OCI-LY1 (cell line): Measurements from ENCODE around the gene COPA.

Source experiments
- EZH2 ChIP-seq: fragments of 200-600 bp; sonication (generic), shearing (Covaris generic); IDR thresholded peaks from 2 replicates; pipeline ENCODE4 v1.8.0; 2017; ENCODE audit warnings: borderline replicate concordance, mixed run types, mild to moderate bottlenecking, antibody characterized with exemption, low read length, moderate library complexity, mixed read lengths
- TF ChIP-seq, protein P1 (sequence below): fragments of 200-600 bp; sonication (generic), shearing (Covaris generic); IDR thresholded peaks from 2 replicates; pipeline ENCODE4 v1.5.1; 2017; ENCODE audit warnings: mild to moderate bottlenecking, antibody characterized with exemption, low read length, moderate library complexity, mixed read lengths

DNA sequence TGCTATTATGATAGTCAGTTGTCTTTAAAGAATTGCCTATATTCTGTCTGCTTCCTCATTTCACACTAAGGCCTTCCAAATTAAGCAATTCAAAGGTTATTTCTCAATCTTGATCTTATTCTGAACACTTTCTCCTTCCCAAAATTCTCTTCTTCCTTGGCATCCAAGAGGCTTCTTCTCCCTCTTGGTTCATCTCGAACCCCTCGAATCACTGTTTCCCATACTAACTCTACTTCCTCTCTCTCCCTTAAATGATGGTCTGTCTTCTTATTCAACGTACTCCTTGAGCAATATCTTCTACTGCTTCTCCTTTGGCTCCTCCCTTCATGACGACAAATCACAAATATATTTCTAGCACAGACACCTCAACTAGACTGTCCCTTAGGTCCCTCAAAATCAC, 4.5 kb downstream of the COPA start:
- TF ChIP-seq, protein P1, sequence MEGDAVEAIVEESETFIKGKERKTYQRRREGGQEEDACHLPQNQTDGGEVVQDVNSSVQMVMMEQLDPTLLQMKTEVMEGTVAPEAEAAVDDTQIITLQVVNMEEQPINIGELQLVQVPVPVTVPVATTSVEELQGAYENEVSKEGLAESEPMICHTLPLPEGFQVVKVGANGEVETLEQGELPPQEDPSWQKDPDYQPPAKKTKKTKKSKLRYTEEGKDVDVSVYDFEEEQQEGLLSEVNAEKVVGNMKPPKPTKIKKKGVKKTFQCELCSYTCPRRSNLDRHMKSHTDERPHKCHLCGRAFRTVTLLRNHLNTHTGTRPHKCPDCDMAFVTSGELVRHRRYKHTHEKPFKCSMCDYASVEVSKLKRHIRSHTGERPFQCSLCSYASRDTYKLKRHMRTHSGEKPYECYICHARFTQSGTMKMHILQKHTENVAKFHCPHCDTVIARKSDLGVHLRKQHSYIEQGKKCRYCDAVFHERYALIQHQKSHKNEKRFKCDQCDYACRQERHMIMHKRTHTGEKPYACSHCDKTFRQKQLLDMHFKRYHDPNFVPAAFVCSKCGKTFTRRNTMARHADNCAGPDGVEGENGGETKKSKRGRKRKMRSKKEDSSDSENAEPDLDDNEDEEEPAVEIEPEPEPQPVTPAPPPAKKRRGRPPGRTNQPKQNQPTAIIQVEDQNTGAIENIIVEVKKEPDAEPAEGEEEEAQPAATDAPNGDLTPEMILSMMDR = no peak
- no peak for TF ChIP-seq EZH2
